ENCODE data around the gene ZMYM5. TPM values are rescaled to one million over a fixed set of nuclear protein-coding genes. Genes with fewer than 3 reads are reported as not detected.
"Not testable (repeated sequence)": the region's sequence is repeated elsewhere in the genome, so short reads cannot be mapped to it uniquely, and the experiment has no call there.

The ZMYM5 gene
- total and polyA plus RNA-seq, 8 donors, result 10.1 to 36.7 (median 30.7) TPM

DNA sequence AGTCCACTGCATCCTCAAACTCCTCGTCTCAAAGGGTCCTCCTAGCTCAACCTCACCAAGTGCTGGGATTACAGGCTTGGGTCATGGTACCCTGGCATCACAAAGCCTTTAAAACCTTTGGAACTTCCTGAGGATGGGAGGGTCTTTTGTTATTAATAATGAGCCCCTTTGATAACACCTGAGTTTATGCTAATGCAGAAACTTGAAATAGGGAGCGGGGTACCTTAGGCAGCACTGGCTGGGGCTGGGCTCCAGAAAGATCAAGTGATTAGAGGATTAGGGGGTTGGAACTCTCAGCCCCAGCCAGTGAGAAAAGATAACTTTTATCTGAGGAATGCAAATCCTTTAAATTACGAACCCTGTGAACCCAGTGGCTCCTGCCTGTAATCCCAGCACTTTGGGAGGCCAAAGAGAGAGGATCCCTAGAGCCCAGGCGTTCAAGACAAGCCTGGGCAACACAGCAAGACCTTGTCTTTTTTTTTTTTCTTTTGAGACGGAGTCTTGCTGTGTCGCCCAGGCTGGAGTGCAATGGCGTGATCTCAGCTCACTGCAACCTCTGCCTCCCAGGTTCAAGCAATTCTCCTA, 71.4 kb downstream of the ZMYM5 start:
- TF ChIP-seq, protein P1, sequence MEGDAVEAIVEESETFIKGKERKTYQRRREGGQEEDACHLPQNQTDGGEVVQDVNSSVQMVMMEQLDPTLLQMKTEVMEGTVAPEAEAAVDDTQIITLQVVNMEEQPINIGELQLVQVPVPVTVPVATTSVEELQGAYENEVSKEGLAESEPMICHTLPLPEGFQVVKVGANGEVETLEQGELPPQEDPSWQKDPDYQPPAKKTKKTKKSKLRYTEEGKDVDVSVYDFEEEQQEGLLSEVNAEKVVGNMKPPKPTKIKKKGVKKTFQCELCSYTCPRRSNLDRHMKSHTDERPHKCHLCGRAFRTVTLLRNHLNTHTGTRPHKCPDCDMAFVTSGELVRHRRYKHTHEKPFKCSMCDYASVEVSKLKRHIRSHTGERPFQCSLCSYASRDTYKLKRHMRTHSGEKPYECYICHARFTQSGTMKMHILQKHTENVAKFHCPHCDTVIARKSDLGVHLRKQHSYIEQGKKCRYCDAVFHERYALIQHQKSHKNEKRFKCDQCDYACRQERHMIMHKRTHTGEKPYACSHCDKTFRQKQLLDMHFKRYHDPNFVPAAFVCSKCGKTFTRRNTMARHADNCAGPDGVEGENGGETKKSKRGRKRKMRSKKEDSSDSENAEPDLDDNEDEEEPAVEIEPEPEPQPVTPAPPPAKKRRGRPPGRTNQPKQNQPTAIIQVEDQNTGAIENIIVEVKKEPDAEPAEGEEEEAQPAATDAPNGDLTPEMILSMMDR (IDR thresholded peaks at IDR 0.05), result no peak
- H3K4me1 ChIP-seq, result peaks cover 4 to 27% of the 10 kb centered on the region in 2 donors
- no peak overlapping the region for H3K27ac ChIP-seq
- no peak for DNase-seq
- H3K4me3 ChIP-seq, result no peak overlapping the region
- intact Hi-C loops (cut with DNase I), result no loop called here
- H3K36me3 ChIP-seq, result no peaks in the 10 kb centered on the region
- H3K27me3 ChIP-seq, result no peaks in the 10 kb centered on the region
- no peaks in the 10 kb centered on the region for H3K9me3 ChIP-seq
- ATAC-seq, result no peak

DNA sequence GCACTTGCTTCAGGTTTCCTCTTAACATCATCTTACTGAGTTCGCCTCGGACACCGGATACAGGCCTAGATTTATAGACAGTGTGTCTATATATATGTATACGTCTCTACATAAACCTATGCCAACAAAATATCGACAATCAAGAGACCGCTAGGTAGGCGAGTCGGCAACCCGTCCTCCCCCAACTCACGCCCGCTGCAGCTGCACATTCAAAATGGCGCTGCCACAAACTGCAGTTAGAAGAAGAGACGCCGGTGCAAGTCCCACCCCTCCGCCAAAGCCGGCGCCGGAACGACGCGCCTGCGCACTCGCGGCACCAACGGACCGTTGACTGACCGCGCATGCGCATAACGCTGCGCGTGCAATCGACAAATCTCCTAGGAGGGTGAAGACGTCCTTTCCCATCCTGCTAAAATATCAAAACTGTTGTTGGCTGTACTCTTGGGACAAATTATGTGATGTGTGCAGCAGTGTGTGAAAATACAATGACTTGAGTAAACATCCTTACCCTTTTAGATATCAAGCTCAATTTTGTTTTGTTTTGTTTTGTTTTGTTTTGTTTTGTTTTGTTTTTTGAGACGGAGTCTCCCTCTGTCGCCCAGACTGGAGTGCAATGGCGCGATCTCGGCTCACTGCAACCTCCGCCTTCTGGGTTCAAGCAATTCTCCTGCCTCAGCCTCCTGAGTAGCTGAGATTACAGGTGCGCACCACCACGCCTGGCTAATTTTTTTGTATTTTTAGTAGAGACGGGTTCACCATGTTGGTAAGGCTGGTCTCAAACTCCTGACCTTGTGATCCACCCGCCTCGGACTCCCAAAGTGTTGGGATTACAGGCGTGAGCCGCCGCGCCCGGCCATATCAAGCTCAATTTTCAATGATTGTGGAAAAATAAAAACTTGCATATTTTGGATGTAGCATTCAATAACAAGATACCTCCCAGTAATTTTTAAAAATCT, 80.4 kb downstream of the ZMYM5 start, which contains the start of gene PSPC1:
PSPC1 (minus strand) TSS at position 219 of the 956 bp plus-strand sequence; CDS start at position 31, 188 bp downstream.
- peak; percentile 95 for ATAC-seq
- intact Hi-C loops (cut with DNase I), result not testable (repeated sequence)

DNA sequence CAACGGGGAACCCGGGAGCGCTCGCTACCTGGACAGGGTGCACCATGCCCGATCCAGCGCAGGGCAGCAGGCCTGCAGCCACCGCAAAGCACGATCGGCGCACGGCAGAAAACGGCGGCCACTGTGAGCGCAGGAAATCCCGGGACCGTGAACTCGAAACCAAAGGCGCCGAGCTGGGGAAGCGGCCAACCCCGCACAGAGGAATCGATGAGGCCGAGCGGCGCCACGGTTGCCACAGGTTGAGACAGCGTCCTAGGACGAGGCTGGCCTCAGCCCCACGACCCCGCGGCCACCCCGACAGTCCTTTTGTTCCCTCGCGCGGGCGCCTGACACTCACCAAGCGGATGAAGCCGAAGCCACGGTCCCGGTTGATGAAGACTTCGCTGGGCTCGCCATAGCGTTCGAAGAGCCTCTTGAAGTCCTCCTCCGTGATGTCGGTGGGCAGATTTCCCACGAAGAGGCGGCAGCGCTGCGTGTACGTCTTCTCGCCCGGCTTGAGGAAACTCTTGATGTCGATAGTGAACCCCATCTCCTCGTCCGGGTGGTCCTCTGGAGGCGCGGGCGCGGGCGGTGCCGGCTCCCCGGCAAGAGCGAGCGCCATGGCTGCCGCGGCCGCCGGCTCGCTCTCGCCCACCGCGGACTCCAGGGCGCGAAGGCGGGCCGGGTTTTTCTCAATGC, 81.3 kb downstream of the ZMYM5 start:
- Histone ChIP-seq H3K27me3 (no peaks in the 10 kb centered on the region), H3K36me3 (no peaks in the 10 kb centered on the region), H3K4me3 (peak overlapping the region; percentile 84 to 91), H3K9me3 (no peaks in the 10 kb centered on the region), H3K4me1 (peaks cover 9 to 12% of the 10 kb centered on the region in 2 donors), H3K27ac (peak overlapping the region; percentile 96 to 98)
- TF ChIP-seq, protein P1 (IDR thresholded peaks at IDR 0.05), result no peak
- peak; percentile 71 for ATAC-seq
- intact Hi-C loops (cut with DNase I), result no loop called here
- DNase-seq, result peak; percentile 48 to 93 (median 61)

More for the DNA sequence above, 80.4 kb downstream of the ZMYM5 start, which contains the start of gene PSPC1:
- H3K9me3 ChIP-seq, H3K27me3 ChIP-seq, H3K36me3 ChIP-seq: not testable (repeated sequence)
- Histone ChIP-seq H3K4me1 (peaks cover 9 to 11% of the 10 kb centered on the region in 2 donors), H3K4me3 (peak within 1 kb of the TSS; percentile 84 to 91), H3K27ac (peak within 1 kb of the TSS; percentile 96 to 98)
- peak; percentile 93 to 99 (median 97) for DNase-seq

DNA sequence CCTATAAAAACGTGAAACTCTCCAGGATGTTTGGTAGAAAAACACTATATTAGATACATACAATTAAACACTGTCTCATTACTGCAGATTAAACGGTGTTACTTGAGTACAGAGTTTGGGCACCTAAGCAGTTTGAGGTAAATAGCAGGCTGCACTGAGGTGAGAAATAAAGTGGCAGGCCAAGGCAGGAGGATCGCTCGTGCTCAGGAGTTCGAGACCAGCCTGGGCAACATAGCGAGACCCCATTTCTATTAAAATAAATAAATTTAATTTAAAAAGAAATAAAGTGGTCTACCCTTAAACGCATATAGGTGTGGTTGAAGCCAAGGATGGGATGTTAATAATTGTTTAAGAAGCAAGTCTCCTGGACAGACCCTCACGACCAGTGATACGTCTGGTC, 81.9 kb downstream of the ZMYM5 start:
- Histone ChIP-seq H3K9me3 (no peaks in the 10 kb centered on the region), H3K4me3 (peak overlapping the region; percentile 84 to 91), H3K36me3 (no peaks in the 10 kb centered on the region), H3K4me1 (peaks cover 9 to 19% of the 10 kb centered on the region in 2 donors), H3K27ac (peak overlapping the region; percentile 96 to 98), H3K27me3 (no peaks in the 10 kb centered on the region)
- DNase-seq, result no peak
- TF ChIP-seq, protein P1 (IDR thresholded peaks at IDR 0.05), result no peak
- no peak for ATAC-seq
- intact Hi-C loops (cut with DNase I), result no loop called here

DNA sequence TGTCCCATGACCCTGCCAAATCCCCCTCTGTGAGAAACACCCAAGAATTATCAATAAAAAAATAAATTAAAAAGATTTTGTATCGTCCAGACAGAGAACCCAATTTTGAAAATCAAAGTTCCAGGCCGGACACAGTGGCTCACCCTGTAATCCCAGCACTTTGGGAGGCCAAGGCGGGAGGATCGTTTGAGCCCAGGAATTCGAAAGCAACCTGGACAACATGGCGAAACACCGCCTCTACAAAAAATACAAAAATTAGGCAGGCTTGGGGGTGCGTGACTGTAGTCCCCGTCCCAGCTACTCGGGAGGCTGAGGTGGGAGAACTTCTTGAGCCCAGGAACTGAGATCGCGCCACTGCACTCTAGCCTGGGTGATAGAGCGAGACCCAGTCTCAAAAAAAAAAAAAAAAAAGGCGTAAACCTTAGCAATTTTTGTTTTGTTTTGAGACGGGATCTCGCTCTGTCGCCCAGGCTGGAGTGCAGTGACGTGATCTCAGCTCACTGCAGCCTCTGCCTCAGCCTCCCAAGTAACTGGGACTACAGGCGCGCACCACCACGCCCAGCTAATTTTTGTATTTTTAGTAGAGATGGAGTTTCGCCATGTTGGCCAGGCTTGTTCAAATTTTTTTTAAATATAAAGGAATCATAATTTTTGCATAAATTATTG, 82.6 kb downstream of the ZMYM5 start:
- Histone ChIP-seq H3K4me1 (peaks cover 9 to 23% of the 10 kb centered on the region in 2 donors), H3K4me3 (peak overlapping the region; percentile 84 to 91)
- H3K9me3 ChIP-seq; ATAC-seq; H3K36me3 ChIP-seq; DNase-seq; intact Hi-C loops (cut with DNase I); H3K27ac ChIP-seq; H3K27me3 ChIP-seq: not testable (repeated sequence)

Other genes starting within 250 kb of the ZMYM5 start
- gene MPHOSPH8, start 230.0 kb downstream of the ZMYM5 start, total RNA-seq, result 10 to 100 TPM; 30.9 to 32.4 TPM
- 10 to 100 TPM; 69.1 to 84.8 (median 76.0) TPM for gene MPHOSPH8, start 230.0 kb downstream of the ZMYM5 start, polyA plus RNA-seq (ENCODE audit: insufficient read length in 6 of 6)
- 10 to 100 TPM; 34.8 to 40.3 TPM for gene PSPC1, start 80.7 kb downstream of the ZMYM5 start, total RNA-seq
- gene PSPC1, start 80.7 kb downstream of the ZMYM5 start, polyA plus RNA-seq (ENCODE audit: insufficient read length in 6 of 6), result 10 to 100 TPM; 67.8 to 86.2 (median 78.1) TPM
- 10 to 100 TPM; 64.8 to 67.8 TPM for gene ZMYM2, start 95.1 kb upstream of the ZMYM5 start, total RNA-seq
- gene ZMYM2, start 95.1 kb upstream of the ZMYM5 start, polyA plus RNA-seq (ENCODE audit: insufficient read length in 6 of 6), result 100 to 1,000 TPM; 118 to 153 (median 126) TPM